Uterus (tissue), 2 donors: ENCODE measurements around the gene TTLL10.

Experiments used
- POLR2A ChIP-seq, 2 donors: fragments of 450-650 bp; IDR thresholded peaks; one replicate each; pipeline ENCODE4 v1.6.1; 2016; ENCODE audit warnings: antibody characterized with exemption in 2 of 2, mild to moderate bottlenecking in 1 of 2, moderate library complexity in 1 of 2
- TF ChIP-seq, protein P1 (sequence below), 4 experiments: fragments of 200-600 bp in 2 of 4; fragments of 450-650 bp in 2 of 4; sonication (generic) in 2 of 4; IDR thresholded peaks; one replicate each; pipeline ENCODE4 v1.5.1; 2016 to 2019; ENCODE audit warnings: antibody characterized with exemption in 4 of 4, mild to moderate bottlenecking in 2 of 4, moderate library complexity in 1 of 4

DNA sequence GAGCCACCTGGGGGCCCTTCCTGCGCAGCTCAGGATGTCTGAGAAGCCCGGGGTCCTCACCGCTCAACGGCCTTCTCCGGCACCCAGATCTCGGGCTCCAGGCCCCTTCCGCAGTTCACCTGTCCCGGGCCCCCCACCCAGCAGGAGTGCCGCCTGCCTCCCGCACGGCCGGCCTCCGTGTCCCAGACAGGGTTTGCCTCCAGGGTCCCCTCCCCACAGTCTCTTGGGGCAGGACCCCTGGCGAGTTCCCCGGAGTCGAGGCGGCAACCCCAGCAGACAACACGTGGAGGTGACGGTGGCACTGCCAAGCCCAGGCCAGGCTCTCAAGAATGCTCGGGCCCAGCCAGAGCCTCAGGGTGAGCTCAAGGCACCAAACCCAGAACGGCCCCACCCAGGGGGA, 22.4 kb upstream of the TTLL10 start:
- TF ChIP-seq, protein P1, sequence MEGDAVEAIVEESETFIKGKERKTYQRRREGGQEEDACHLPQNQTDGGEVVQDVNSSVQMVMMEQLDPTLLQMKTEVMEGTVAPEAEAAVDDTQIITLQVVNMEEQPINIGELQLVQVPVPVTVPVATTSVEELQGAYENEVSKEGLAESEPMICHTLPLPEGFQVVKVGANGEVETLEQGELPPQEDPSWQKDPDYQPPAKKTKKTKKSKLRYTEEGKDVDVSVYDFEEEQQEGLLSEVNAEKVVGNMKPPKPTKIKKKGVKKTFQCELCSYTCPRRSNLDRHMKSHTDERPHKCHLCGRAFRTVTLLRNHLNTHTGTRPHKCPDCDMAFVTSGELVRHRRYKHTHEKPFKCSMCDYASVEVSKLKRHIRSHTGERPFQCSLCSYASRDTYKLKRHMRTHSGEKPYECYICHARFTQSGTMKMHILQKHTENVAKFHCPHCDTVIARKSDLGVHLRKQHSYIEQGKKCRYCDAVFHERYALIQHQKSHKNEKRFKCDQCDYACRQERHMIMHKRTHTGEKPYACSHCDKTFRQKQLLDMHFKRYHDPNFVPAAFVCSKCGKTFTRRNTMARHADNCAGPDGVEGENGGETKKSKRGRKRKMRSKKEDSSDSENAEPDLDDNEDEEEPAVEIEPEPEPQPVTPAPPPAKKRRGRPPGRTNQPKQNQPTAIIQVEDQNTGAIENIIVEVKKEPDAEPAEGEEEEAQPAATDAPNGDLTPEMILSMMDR (IDR thresholded peaks at IDR 0.05), result no peak
- no peak for TF ChIP-seq POLR2A (IDR thresholded peaks at IDR 0.05)
